CD4-positive, alpha-beta T cell treated with Interleukin-2 at 100 ng/mL for 4 hours (primary cell): ENCODE measurements around the gene FIBIN.

ENCODE experiments used
- DNase-seq: peaks from one replicate; pipeline ENCODE4 v3.0.0-alpha.2; 2020; ENCODE audit warnings: low spot score

FIBIN gene

DNA sequence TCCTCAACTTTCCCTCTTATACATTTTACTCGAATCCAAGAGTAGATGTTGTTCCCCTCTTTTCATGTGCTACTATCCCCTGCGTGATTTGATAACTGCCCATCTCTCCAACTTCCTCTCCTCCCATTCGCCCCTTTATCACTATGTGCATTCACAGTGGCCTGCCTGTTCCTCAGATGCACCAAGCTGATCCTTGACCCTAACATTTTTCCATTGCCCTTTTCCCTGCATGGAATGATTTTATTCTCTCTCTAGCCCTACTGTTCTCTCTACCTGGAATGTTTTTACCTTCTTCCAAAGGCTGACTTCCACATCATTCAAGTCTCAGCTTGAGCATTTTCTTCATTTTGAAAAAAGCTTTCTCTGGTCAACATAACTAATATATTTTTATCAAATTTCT, 31.0 kb downstream of the FIBIN start:
- DNase-seq, result no peak

GRCh38 chr11:27025312-27025955, 31.5 kb downstream of the FIBIN start:
- no peak for DNase-seq

GRCh38 chr11:27025957-27026733, 32.2 kb downstream of the FIBIN start:
- DNase-seq, result no peak

DNA sequence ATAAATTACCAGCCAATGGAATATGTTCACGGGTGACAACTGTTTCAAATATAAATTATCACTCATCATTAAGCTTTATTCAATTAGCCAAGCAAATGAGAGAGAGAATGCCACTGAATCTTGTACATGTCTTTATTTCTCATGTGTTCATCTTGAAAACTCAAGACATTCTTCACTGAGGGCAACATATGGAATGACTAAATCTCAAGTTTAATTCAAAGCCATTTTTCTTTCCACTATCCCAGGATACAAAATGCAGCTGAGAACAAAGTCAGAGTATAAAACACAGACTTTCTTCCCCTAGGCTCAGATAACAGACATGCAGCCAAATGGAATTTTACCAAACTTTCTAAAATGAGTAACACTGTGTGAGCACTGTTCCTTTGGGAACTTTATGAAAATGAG, 34.7 kb downstream of the FIBIN start:
- DNase-seq, result no peak

DNA sequence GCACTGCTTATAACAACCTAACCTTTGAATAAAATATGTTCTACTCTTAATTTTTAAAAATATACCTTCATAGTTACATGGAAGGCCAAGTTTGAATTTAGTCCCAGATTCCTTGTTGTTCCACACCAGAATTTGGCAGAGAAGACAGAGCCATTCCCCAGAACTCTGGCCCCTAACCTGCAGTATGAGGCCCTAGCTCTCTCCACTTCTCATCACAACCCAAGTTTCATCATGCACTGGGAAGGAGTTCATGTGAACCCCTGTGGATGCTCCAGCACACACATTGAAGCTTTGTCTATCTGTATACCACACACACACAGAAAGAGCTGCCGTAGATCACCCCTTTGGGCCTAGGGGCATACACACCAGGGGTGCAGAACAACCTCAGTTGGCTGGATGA, 36.1 kb downstream of the FIBIN start:
- no peak for DNase-seq

DNA sequence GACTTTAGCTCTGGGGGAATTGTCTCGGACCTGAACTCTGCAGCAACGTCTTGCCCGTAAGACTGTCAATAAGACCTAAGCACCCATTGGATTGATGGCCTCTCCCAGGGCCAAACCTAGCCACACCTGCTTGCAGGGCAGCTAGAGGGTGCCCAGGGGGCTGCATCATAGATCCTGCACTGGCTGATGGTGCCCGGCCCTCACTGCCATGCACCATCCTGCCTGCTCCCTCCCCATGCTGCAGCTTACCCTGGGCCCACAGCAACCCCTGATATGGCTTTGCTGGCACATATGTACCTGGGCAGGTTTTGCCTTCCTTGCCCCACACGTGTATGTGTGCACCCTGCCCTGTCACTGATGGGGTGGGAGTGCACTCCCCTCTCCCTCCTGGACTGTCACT, 37.8 kb downstream of the FIBIN start:
- no peak for DNase-seq

- no peak for DNase-seq
These were observed 46.0 kb downstream of the FIBIN start for GRCh38 chr11:27039873-27040272.

DNA sequence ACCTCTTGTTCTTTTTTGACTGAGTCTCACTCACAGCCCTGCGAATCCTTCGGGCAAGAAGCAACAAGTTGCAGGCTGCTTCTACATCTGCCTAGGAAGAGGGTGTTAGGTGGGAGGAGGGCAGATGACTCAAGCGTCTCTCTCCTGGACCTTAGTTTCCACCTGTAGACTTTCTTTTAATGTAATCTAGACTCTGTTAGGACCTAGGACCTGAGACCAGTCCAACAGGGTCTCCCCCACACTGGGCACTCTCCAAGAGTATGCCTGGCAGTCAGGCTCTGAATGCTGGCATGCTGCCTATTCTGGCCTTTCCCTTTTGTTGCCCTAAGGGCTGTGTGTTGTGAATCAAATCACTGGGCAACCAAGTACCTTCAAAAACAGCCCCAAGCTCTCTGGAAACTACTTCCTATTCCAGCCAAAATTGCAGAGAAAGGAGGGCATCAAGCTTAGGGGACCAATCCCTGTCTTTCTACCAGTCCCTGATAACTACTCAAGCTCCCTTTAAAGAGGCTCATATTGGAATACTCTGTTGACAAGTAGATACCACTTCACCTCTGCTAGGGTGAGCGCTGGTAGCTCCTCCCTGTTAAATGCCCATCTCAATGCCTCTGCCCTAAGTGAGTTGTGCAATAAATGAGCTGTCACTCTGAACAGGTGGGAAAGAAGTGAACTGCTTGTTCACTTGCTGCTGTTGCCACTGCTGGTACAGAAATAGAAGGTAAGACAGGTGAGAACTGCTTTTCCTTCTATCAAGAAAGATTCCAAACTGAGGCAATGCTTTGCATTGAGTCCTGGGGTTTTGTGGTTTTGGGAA, 46.6 kb downstream of the FIBIN start, which contains the start of gene BBOX1:
TSS of gene BBOX1 (plus strand) at position 514 of the 814 bp plus-strand sequence. CDS start 14,616 bp downstream, outside the sequence.
- no peak for DNase-seq

DNA sequence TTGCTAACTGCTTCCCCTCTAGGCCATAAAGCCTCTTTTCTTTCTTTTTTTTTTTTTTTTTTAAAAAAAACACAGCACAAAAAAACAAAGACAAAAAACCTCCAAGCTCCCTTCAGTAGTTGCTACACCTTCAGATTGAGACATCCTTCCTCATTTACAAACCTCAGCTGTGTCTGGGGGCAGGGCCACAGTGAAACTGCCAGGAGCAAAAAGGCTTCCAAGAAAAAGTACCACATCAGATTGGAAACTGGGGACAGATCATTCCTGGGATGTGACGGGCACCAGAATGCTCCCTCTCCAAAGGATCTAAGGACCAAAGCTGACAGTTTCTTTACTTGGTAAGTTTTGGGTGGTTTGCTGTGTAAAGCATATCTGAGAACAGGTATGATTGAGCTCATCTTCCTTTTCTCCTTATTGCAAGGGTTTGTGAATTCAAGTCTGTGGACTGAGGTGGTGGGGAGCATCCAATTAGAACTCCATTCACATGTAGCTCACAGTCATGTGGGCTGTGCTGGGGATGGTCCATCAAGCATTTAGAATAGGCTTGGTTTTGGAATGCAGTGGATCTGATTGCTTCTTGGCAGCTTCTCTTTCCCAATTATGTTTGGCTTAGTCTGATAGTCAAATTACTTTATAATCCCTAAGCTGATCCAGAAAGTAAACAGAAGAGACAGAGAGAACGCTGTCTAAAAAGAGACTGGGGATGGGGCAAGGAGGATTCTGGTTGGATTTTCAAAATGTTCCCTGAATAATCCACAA, 47.4 kb downstream of the FIBIN start:
- DNase-seq, result no peak
